GM23338 (cell line): Measurements from ENCODE around the gene RNU1-3.
"Not testable (repeated sequence)": the region's sequence is repeated elsewhere in the genome, so short reads cannot be mapped to it uniquely, and the experiment has no call there.

Experiments
- CREB1 ChIP-seq: fragments of 250-450 bp; sonication (Bioruptor Pico); IDR thresholded peaks from 2 replicates; pipeline ENCODE4 v1.5.0; 2020; ENCODE audit warnings: low read depth, mild to moderate bottlenecking, moderate library complexity
- EZH2 ChIP-seq: fragments of 200-600 bp; sonication (generic); IDR thresholded peaks from one replicate; pipeline ENCODE4 v1.8.0; 2017; ENCODE audit warnings: antibody characterized with exemption, mild to moderate bottlenecking, low read depth; ENCODE audit not compliant: unreplicated experiment
- EZH2phosphoT487 ChIP-seq: fragments of 200-600 bp; sonication (generic); IDR thresholded peaks from one replicate; pipeline ENCODE4 v1.8.1; 2018; ENCODE audit warnings: antibody characterized with exemption; ENCODE audit not compliant: unreplicated experiment
- JUNB ChIP-seq: IDR thresholded peaks from one replicate; pipeline ENCODE4 v1.6.1; 2016; ENCODE audit warnings: antibody characterized with exemption; ENCODE audit not compliant: unreplicated experiment
- POLR2AphosphoS5 ChIP-seq: IDR thresholded peaks from 2 replicates; pipeline ENCODE4 v1.6.1; 2016; ENCODE audit warnings: antibody characterized with exemption, low read depth
- REST ChIP-seq: IDR thresholded peaks from one replicate; pipeline ENCODE4 v1.6.1; 2018; ENCODE audit warnings: antibody characterized with exemption; ENCODE audit not compliant: unreplicated experiment
- ZNF114 ChIP-seq: fragments of 250-450 bp; sonication (Bioruptor Pico); IDR thresholded peaks from 2 replicates; pipeline ENCODE4 v1.5.0; 2020; ENCODE audit warnings: mild to moderate bottlenecking, moderate library complexity
- TF ChIP-seq, protein P1 (sequence below), 2 experiments: fragments of 200-600 bp in 1 of 2; sonication (generic) in 1 of 2; conservative IDR thresholded peaks; 2 replicates each; pipeline versions ENCODE4 v1.5.1 to v1.6.1; 2016 to 2017; ENCODE audit warnings: antibody characterized with exemption in 2 of 2, low read depth in 2 of 2, mild to moderate bottlenecking in 2 of 2, moderate library complexity in 1 of 2

- not testable (repeated sequence) for TF ChIP-seq REST; EZH2; CREB1 (CRISPR knock-in tag); POLR2AphosphoS5; EZH2phosphoT487; JUNB; ZNF114
- TF ChIP-seq, protein P1, sequence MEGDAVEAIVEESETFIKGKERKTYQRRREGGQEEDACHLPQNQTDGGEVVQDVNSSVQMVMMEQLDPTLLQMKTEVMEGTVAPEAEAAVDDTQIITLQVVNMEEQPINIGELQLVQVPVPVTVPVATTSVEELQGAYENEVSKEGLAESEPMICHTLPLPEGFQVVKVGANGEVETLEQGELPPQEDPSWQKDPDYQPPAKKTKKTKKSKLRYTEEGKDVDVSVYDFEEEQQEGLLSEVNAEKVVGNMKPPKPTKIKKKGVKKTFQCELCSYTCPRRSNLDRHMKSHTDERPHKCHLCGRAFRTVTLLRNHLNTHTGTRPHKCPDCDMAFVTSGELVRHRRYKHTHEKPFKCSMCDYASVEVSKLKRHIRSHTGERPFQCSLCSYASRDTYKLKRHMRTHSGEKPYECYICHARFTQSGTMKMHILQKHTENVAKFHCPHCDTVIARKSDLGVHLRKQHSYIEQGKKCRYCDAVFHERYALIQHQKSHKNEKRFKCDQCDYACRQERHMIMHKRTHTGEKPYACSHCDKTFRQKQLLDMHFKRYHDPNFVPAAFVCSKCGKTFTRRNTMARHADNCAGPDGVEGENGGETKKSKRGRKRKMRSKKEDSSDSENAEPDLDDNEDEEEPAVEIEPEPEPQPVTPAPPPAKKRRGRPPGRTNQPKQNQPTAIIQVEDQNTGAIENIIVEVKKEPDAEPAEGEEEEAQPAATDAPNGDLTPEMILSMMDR (conservative IDR thresholded peaks at IDR 0.05; ENCODE audit: low read depth in 2 of 2) = not testable (repeated sequence)
These were observed 33.0 kb downstream of the RNU1-3 start for GRCh38 chr1:16633540-16634282.
